Measurements from ENCODE around the gene CADPS. TPM values are rescaled to one million over a fixed set of nuclear protein-coding genes. Genes with fewer than 3 reads are reported as not detected.

The CADPS gene
- polyA plus RNA-seq, 2 of the 4 experiments (the other 2 are of a cell fraction), result not detected

DNA sequence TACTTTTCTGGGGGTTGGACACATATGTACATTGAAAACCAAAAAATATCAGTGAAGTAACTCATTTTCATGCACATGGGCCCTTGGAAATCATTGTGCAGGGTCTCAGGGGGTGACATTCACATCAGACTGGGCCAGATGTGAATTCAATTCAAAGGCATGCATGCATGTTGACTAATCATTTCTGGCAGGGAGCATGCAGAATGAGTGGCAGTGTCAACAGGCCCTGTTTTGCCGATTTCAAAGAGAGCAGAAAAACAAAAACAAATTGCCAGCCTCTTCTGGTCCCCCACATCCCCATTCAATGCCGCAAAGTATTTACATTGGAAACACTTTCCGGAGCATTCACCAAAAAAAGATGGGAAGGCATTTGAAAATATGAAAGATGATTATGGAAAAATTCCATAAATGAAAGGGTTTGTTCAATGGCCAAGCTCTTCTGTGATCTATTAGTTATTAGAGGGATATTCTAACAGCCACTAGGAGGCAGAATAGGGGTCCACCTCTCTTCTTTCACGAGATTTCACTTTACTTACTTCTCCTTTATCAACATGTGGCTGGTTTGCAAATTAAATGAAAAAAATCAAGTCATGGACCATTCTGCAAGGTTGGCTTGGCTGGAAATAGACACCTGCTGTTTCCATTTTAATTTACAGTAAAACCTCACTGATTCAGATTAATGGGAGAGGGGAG lies 382.0 kb downstream of the CADPS start:
- ATAC-seq (no peak), DNase-seq (ENCODE audit: low read depth in 1 of 2, low spot score in 1 of 2) (no peak), FAIRE-seq (no peak)
- ChIA-PET POLR2A (no interaction called here), CTCF (no interaction called here)
- WGBS (ENCODE audit: missing lambda C conversion rate), result 59% methylated on average over 4 of the region's 4 CpGs
- no peak for TF ChIP-seq ZNF302 (CRISPR knock-in tag; IDR thresholded peaks at IDR 0.05)
- TF ChIP-seq MAZ (IDR thresholded peaks at IDR 0.05; ENCODE audit: borderline replicate concordance, low read depth, low read length), result no peak
- TF ChIP-seq, protein P1, sequence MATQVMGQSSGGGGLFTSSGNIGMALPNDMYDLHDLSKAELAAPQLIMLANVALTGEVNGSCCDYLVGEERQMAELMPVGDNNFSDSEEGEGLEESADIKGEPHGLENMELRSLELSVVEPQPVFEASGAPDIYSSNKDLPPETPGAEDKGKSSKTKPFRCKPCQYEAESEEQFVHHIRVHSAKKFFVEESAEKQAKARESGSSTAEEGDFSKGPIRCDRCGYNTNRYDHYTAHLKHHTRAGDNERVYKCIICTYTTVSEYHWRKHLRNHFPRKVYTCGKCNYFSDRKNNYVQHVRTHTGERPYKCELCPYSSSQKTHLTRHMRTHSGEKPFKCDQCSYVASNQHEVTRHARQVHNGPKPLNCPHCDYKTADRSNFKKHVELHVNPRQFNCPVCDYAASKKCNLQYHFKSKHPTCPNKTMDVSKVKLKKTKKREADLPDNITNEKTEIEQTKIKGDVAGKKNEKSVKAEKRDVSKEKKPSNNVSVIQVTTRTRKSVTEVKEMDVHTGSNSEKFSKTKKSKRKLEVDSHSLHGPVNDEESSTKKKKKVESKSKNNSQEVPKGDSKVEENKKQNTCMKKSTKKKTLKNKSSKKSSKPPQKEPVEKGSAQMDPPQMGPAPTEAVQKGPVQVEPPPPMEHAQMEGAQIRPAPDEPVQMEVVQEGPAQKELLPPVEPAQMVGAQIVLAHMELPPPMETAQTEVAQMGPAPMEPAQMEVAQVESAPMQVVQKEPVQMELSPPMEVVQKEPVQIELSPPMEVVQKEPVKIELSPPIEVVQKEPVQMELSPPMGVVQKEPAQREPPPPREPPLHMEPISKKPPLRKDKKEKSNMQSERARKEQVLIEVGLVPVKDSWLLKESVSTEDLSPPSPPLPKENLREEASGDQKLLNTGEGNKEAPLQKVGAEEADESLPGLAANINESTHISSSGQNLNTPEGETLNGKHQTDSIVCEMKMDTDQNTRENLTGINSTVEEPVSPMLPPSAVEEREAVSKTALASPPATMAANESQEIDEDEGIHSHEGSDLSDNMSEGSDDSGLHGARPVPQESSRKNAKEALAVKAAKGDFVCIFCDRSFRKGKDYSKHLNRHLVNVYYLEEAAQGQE (IDR thresholded peaks at IDR 0.05), result no peak
- TF ChIP-seq POLR2AphosphoS2 (conservative IDR thresholded peaks at IDR 0.05; ENCODE audit: low read length), result no peak
- TF ChIP-seq HEYL (CRISPR knock-in tag; IDR thresholded peaks at IDR 0.05), result no peak
- no peak for TF ChIP-seq TFCP2L1 (CRISPR knock-in tag; IDR thresholded peaks at IDR 0.05)
- TF ChIP-seq EHF (CRISPR knock-in tag; IDR thresholded peaks at IDR 0.05), result no peak
- TF ChIP-seq JUN (IDR thresholded peaks at IDR 0.05), result no peak
- TF ChIP-seq RAD21 (conservative IDR thresholded peaks at IDR 0.05 in 1 of 2, IDR thresholded peaks at IDR 0.05 in 1 of 2), result no peak
- no peak for TF ChIP-seq EHMT2 (IDR thresholded peaks at IDR 0.05; ENCODE audit: low read depth)
- TF ChIP-seq SREBF2 (IDR thresholded peaks at IDR 0.05), result no peak
- no peak for TF ChIP-seq CBX2 (IDR thresholded peaks at IDR 0.05; ENCODE audit: borderline replicate concordance, low read depth)
- TF ChIP-seq, protein P2, sequence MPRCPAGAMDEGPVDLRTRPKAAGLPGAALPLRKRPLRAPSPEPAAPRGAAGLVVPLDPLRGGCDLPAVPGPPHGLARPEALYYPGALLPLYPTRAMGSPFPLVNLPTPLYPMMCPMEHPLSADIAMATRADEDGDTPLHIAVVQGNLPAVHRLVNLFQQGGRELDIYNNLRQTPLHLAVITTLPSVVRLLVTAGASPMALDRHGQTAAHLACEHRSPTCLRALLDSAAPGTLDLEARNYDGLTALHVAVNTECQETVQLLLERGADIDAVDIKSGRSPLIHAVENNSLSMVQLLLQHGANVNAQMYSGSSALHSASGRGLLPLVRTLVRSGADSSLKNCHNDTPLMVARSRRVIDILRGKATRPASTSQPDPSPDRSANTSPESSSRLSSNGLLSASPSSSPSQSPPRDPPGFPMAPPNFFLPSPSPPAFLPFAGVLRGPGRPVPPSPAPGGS (IDR thresholded peaks at IDR 0.05), result no peak
- TF ChIP-seq KDM1A (IDR thresholded peaks at IDR 0.05; ENCODE audit: low read depth), result no peak
- no peak for TF ChIP-seq ESRRA (IDR thresholded peaks at IDR 0.05; ENCODE audit: borderline replicate concordance, low read length)
- TF ChIP-seq TP53 (CRISPR knock-in tag; IDR thresholded peaks at IDR 0.05), result no peak
- Histone ChIP-seq H3K4me3 (no peak overlapping the region), H3K27ac (no peak overlapping the region), H3K9me3 (no peaks in the 10 kb centered on the region), H3K4me2 (no peak overlapping the region), H3K4me1 (no peaks in the 10 kb centered on the region)

GRCh38 chr3:62482961-62483360 lies 392.3 kb downstream of the CADPS start:
- FAIRE-seq (no peak), ATAC-seq (no peak), DNase-seq (ENCODE audit: low read depth in 1 of 2, low spot score in 1 of 2) (no peak)
- Histone ChIP-seq H3K4me1 (no peaks in the 10 kb centered on the region), H3K4me3 (no peak overlapping the region), H3K27ac (no peak overlapping the region), H3K9me3 (no peaks in the 10 kb centered on the region), H3K4me2 (no peak overlapping the region)
- ChIA-PET POLR2A (no interaction called here), CTCF (no interaction called here)
- 43% methylated on average over 4 of the region's 4 CpGs for WGBS (ENCODE audit: missing lambda C conversion rate)
- no peak for TF ChIP-seq PHF8 (IDR thresholded peaks at IDR 0.05; ENCODE audit: borderline replicate concordance, low read depth)
- TF ChIP-seq ELK1 (IDR thresholded peaks at IDR 0.05; ENCODE audit: low read depth, low read length), result no peak
- no peak for TF ChIP-seq BHLHE40 (IDR thresholded peaks at IDR 0.05; ENCODE audit: low read depth, low read length)
- no peak for TF ChIP-seq POLR2A (IDR thresholded peaks at IDR 0.05; ENCODE audit: low read length)
- TF ChIP-seq CHD2 (IDR thresholded peaks at IDR 0.05; ENCODE audit: low read length, partially characterized antibody), result no peak
- no peak for TF ChIP-seq RCOR1 (IDR thresholded peaks at IDR 0.05; ENCODE audit: low read depth, low read length)
- TF ChIP-seq MYC (IDR thresholded peaks at IDR 0.05; ENCODE audit: borderline replicate concordance, low read length), result no peak
- no peak for TF ChIP-seq HOXA7 (CRISPR knock-in tag; IDR thresholded peaks at IDR 0.05)
- no peak for TF ChIP-seq HOXB13 (CRISPR knock-in tag; IDR thresholded peaks at IDR 0.05; ENCODE audit: low read depth)
- TF ChIP-seq POLR2AphosphoS2 (conservative IDR thresholded peaks at IDR 0.05; ENCODE audit: low read length), result no peak
- no peak for TF ChIP-seq KDM1A (IDR thresholded peaks at IDR 0.05; ENCODE audit: low read depth)
- TF ChIP-seq ZSCAN20 (CRISPR knock-in tag; IDR thresholded peaks at IDR 0.05), result no peak
- TF ChIP-seq, protein P3, sequence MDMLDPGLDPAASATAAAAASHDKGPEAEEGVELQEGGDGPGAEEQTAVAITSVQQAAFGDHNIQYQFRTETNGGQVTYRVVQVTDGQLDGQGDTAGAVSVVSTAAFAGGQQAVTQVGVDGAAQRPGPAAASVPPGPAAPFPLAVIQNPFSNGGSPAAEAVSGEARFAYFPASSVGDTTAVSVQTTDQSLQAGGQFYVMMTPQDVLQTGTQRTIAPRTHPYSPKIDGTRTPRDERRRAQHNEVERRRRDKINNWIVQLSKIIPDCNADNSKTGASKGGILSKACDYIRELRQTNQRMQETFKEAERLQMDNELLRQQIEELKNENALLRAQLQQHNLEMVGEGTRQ (IDR thresholded peaks at IDR 0.05), result no peak
- TF ChIP-seq, protein P1 (IDR thresholded peaks at IDR 0.05), result no peak

Measured in A549 (cell line).